ENCODE measurements around the gene CHID1. TPM values are rescaled to one million over a fixed set of nuclear protein-coding genes. Genes with fewer than 3 reads are reported as not detected.

The CHID1 gene
- total RNA-seq, 2 experiments from 2014 or later: 69.8 to 72.0 TPM

- no peak overlapping the region for H3K27ac Mint-ChIP-seq
- no peaks in the 10 kb centered on the region for H3K9me3 Mint-ChIP-seq
- H3K27me3 Mint-ChIP-seq: no peaks in the 10 kb centered on the region
- ChIA-PET POLR2A (no interaction called here), CTCF (no interaction called here)
- peaks cover 11% of the 10 kb centered on the region for H3K36me3 Mint-ChIP-seq (ENCODE audit: low read depth)
- ATAC-seq: no peak
- no peak overlapping the region for H3K4me3 Mint-ChIP-seq
- intact Hi-C loops (cut with micrococcal nuclease): no loop called here
- H3K4me1 Mint-ChIP-seq (ENCODE audit: low read depth): no peaks in the 10 kb centered on the region
- no peak for TF ChIP-seq CTCF (IDR thresholded peaks at IDR 0.05)
- no peak for DNase-seq
Measured at GRCh38 chr11:871472-871871, 39.1 kb downstream of the CHID1 start.

- H3K4me3 Mint-ChIP-seq: no peak overlapping the region
- no peak for DNase-seq
- ChIA-PET POLR2A (interaction anchor here (1.0 kb wide), 1 partner anchor 36 kb away, joined by 3 read pairs; no protein-coding TSS in a partner anchor), CTCF (no interaction called here)
- no peaks in the 10 kb centered on the region for H3K4me1 Mint-ChIP-seq (ENCODE audit: low read depth)
- intact Hi-C loops (cut with micrococcal nuclease): no loop called here
- no peak for TF ChIP-seq CTCF (IDR thresholded peaks at IDR 0.05)
- H3K36me3 Mint-ChIP-seq (ENCODE audit: low read depth): peaks cover 6% of the 10 kb centered on the region
- H3K27me3 Mint-ChIP-seq: no peaks in the 10 kb centered on the region
- no peak overlapping the region for H3K27ac Mint-ChIP-seq
- H3K9me3 Mint-ChIP-seq: no peaks in the 10 kb centered on the region
- ATAC-seq: no peak
Measured at GRCh38 chr11:870418-870817, 40.2 kb downstream of the CHID1 start.

- ChIA-PET POLR2A (interaction anchor here (0.5 to 1.0 kb wide), 2 partner anchors 24 to 35 kb away, joined by 3 read pairs; no protein-coding TSS in a partner anchor), CTCF (no interaction called here)
- Mint-ChIP-seq H3K27ac (no peak overlapping the region), H3K27me3 (no peaks in the 10 kb centered on the region), H3K36me3 (ENCODE audit: low read depth) (peaks cover 6% of the 10 kb centered on the region), H3K9me3 (no peaks in the 10 kb centered on the region), H3K4me3 (no peak overlapping the region), H3K4me1 (ENCODE audit: low read depth) (no peaks in the 10 kb centered on the region)
- DNase-seq (no peak), ATAC-seq (no peak)
- intact Hi-C loops (cut with micrococcal nuclease): no loop called here
- TF ChIP-seq CTCF (IDR thresholded peaks at IDR 0.05): no peak
Measured at GRCh38 chr11:870127-870413, 40.5 kb downstream of the CHID1 start.

GRCh38 chr11:869399-870126 is 41.0 kb downstream of the CHID1 start:
- no peaks in the 10 kb centered on the region for H3K9me3 Mint-ChIP-seq
- intact Hi-C loops (cut with micrococcal nuclease): no loop called here
- no peak for TF ChIP-seq CTCF (IDR thresholded peaks at IDR 0.05)
- DNase-seq (no peak), ATAC-seq (no peak)
- no peak overlapping the region for H3K27ac Mint-ChIP-seq
- no peak overlapping the region for H3K4me3 Mint-ChIP-seq
- ChIA-PET POLR2A (interaction anchor here (0.5 kb wide), 1 partner anchor 25 kb away, joined by 3 read pairs; no protein-coding TSS in a partner anchor), CTCF (no interaction called here)
- H3K36me3 Mint-ChIP-seq (ENCODE audit: low read depth): peaks cover 6% of the 10 kb centered on the region
- no peaks in the 10 kb centered on the region for H3K4me1 Mint-ChIP-seq (ENCODE audit: low read depth)
- no peaks in the 10 kb centered on the region for H3K27me3 Mint-ChIP-seq

- Mint-ChIP-seq H3K27me3 (no peaks in the 10 kb centered on the region), H3K36me3 (ENCODE audit: low read depth) (peaks cover 1% of the 10 kb centered on the region), H3K9me3 (no peaks in the 10 kb centered on the region), H3K4me3 (no peak overlapping the region), H3K4me1 (ENCODE audit: low read depth) (no peaks in the 10 kb centered on the region), H3K27ac (no peak overlapping the region)
- intact Hi-C loops (cut with micrococcal nuclease): no loop called here
- ChIA-PET POLR2A (no interaction called here), CTCF (no interaction called here)
- ATAC-seq (no peak), DNase-seq (no peak)
- no peak for TF ChIP-seq CTCF (IDR thresholded peaks at IDR 0.05)
Measured at GRCh38 chr11:868802-869201, 41.8 kb downstream of the CHID1 start.

Data from activated CD8-positive, alpha-beta T cell treated with anti-CD3 and anti-CD28 coated beads for 36 hours (primary cell).